RKO (cell line): ENCODE results near the gene PELI1.
A peak's percentile ranks its signal among the peaks of the same experiment; 100 is the strongest.

ENCODE experiments used
- DNase-seq: peaks from one replicate; pipeline ENCODE4 v3.0.0-alpha.2; 2016; ENCODE audit warnings: low spot score

PELI1 gene

GRCh38 chr2:64153811-64154210, 9.6 kb upstream of the PELI1 start:
- no peak for DNase-seq

- DNase-seq = no peak
Measured at GRCh38 chr2:64151476-64151875, 7.3 kb upstream of the PELI1 start.

- DNase-seq = no peak
Measured at GRCh38 chr2:64145714-64146113, 1.5 kb upstream of the PELI1 start.

GRCh38 chr2:64145119-64145518, 899 bp upstream of the PELI1 start:
- no peak for DNase-seq

- peak; percentile 71 for DNase-seq
Measured at GRCh38 chr2:64143169-64144056, 807 bp downstream of the PELI1 start.

- DNase-seq = peak; percentile 38
Measured at GRCh38 chr2:64142741-64143168, 1.5 kb downstream of the PELI1 start.

- no peak for DNase-seq
Measured at GRCh38 chr2:64141674-64142405, 2.4 kb downstream of the PELI1 start.

GRCh38 chr2:64140665-64141200, 3.5 kb downstream of the PELI1 start:
- DNase-seq = no peak

- no peak for DNase-seq
Measured at GRCh38 chr2:64139956-64140355, 4.3 kb downstream of the PELI1 start.

- no peak for DNase-seq
Measured at GRCh38 chr2:64137996-64138395, 6.2 kb downstream of the PELI1 start.

GRCh38 chr2:64137567-64137966, 6.7 kb downstream of the PELI1 start:
- no peak for DNase-seq

- no peak for DNase-seq
Measured at GRCh38 chr2:64135421-64135820, 8.8 kb downstream of the PELI1 start.

- no peak for DNase-seq
Measured at GRCh38 chr2:64134813-64135212, 9.4 kb downstream of the PELI1 start.

- DNase-seq = peak; percentile 74
Measured at GRCh38 chr2:64133828-64134227, 10.4 kb downstream of the PELI1 start.

GRCh38 chr2:64133354-64133753, 10.9 kb downstream of the PELI1 start:
- no peak for DNase-seq

GRCh38 chr2:64130333-64130732, 13.9 kb downstream of the PELI1 start:
- DNase-seq = no peak

GRCh38 chr2:64128943-64129391, 15.3 kb downstream of the PELI1 start:
- DNase-seq = no peak

GRCh38 chr2:64128406-64128805, 15.8 kb downstream of the PELI1 start:
- no peak for DNase-seq

- DNase-seq = no peak
Measured at GRCh38 chr2:64127119-64127518, 17.1 kb downstream of the PELI1 start.

- no peak for DNase-seq
Measured at GRCh38 chr2:64126601-64127000, 17.6 kb downstream of the PELI1 start.

- DNase-seq = no peak
Measured at GRCh38 chr2:64124571-64124970, 19.6 kb downstream of the PELI1 start.

GRCh38 chr2:64124168-64124567, 20.1 kb downstream of the PELI1 start:
- DNase-seq = no peak

- DNase-seq = no peak
Measured at GRCh38 chr2:64123740-64124139, 20.5 kb downstream of the PELI1 start.
